ENCODE results near the gene C6orf89. TPM values are rescaled to one million over a fixed set of nuclear protein-coding genes. Genes with fewer than 3 reads are reported as not detected.
A peak's percentile ranks its signal among the peaks of the same experiment; 100 is the strongest.
"Not testable (repeated sequence)": the region's sequence is repeated elsewhere in the genome, so short reads cannot be mapped to it uniquely, and the experiment has no call there.

Gene C6orf89
- total RNA-seq, 1 experiment from 2014 or later: 43.6 TPM

- DNase-seq (ENCODE audit: low read depth): no peak
These were observed 2.4 kb downstream of the C6orf89 start for GRCh38 chr6:36888115-36888643.

GRCh38 chr6:36888654-36889481, 3.1 kb downstream of the C6orf89 start:
- no peak for DNase-seq (ENCODE audit: low read depth)

GRCh38 chr6:36890112-36890663, 4.4 kb downstream of the C6orf89 start:
- DNase-seq (ENCODE audit: low read depth): no peak

- DNase-seq (ENCODE audit: low read depth): not testable (repeated sequence)
These were observed 5.4 kb downstream of the C6orf89 start for GRCh38 chr6:36891153-36891552.

- no peak for DNase-seq (ENCODE audit: low read depth)
These were observed 8.5 kb downstream of the C6orf89 start for GRCh38 chr6:36893976-36894932.

- no peak for DNase-seq (ENCODE audit: low read depth)
These were observed 11.9 kb downstream of the C6orf89 start for GRCh38 chr6:36897609-36898008.

- no peak for DNase-seq (ENCODE audit: low read depth)
These were observed 18.4 kb downstream of the C6orf89 start for GRCh38 chr6:36904114-36904513.

- no peak for DNase-seq (ENCODE audit: low read depth)
These were observed 19.2 kb downstream of the C6orf89 start for GRCh38 chr6:36904851-36905393.

- DNase-seq (ENCODE audit: low read depth): no peak
These were observed 21.0 kb downstream of the C6orf89 start for GRCh38 chr6:36906539-36907325.

- no peak for DNase-seq (ENCODE audit: low read depth)
These were observed 22.0 kb downstream of the C6orf89 start for GRCh38 chr6:36907781-36908180.

GRCh38 chr6:36908747-36909146, 23.0 kb downstream of the C6orf89 start:
- DNase-seq (ENCODE audit: low read depth): no peak

- no peak for DNase-seq (ENCODE audit: low read depth)
These were observed 26.3 kb downstream of the C6orf89 start for GRCh38 chr6:36912030-36912454.

- DNase-seq (ENCODE audit: low read depth): peak; percentile 87
These were observed 26.8 kb downstream of the C6orf89 start for GRCh38 chr6:36912586-36912985.

GRCh38 chr6:36913082-36913481, 27.3 kb downstream of the C6orf89 start:
- DNase-seq (ENCODE audit: low read depth): no peak

GRCh38 chr6:36914227-36914794, 28.6 kb downstream of the C6orf89 start:
- DNase-seq (ENCODE audit: low read depth): peak; percentile 52

GRCh38 chr6:36915599-36915998, 29.8 kb downstream of the C6orf89 start:
- DNase-seq (ENCODE audit: low read depth): no peak

GRCh38 chr6:36916126-36916525, 30.4 kb downstream of the C6orf89 start:
- DNase-seq (ENCODE audit: low read depth): no peak

- no peak for DNase-seq (ENCODE audit: low read depth)
These were observed 31.9 kb downstream of the C6orf89 start for GRCh38 chr6:36917541-36918193.

GRCh38 chr6:36920049-36920448, 34.3 kb downstream of the C6orf89 start:
- no peak for DNase-seq (ENCODE audit: low read depth)

- DNase-seq (ENCODE audit: low read depth): no peak
These were observed 34.8 kb downstream of the C6orf89 start for GRCh38 chr6:36920546-36920945.
